Measurements from ENCODE around the gene IFI16. TPM values are rescaled to one million over a fixed set of nuclear protein-coding genes. Genes with fewer than 3 reads are reported as not detected.
"Not testable (repeated sequence)": the region's sequence is repeated elsewhere in the genome, so short reads cannot be mapped to it uniquely, and the experiment has no call there.

IFI16 gene
- total RNA-seq, 1 donor = 37.3 TPM

- Histone ChIP-seq H3K9me3 (ENCODE audit: low read depth, low read length) (no peaks in the 10 kb centered on the region), H3K4me1 (ENCODE audit: insufficient read depth, low read length) (peaks cover 16% of the 10 kb centered on the region), H3K27me3 (ENCODE audit: insufficient read depth, low read length) (no peaks in the 10 kb centered on the region), H3K4me3 (ENCODE audit: low read length) (no peak overlapping the region)
These were observed 10.9 kb upstream of the IFI16 start for GRCh38 chr1:158998781-158999161.

GRCh38 chr1:158999316-159000069, 10.2 kb upstream of the IFI16 start:
- no peak overlapping the region for H3K4me3 ChIP-seq (ENCODE audit: low read length)
- no peaks in the 10 kb centered on the region for H3K27me3 ChIP-seq (ENCODE audit: insufficient read depth, low read length)
- no peaks in the 10 kb centered on the region for H3K9me3 ChIP-seq (ENCODE audit: low read depth, low read length)
- H3K4me1 ChIP-seq (ENCODE audit: insufficient read depth, low read length) = peaks cover 16% of the 10 kb centered on the region

- peaks cover 16% of the 10 kb centered on the region for H3K4me1 ChIP-seq (ENCODE audit: insufficient read depth, low read length)
- H3K9me3 ChIP-seq (ENCODE audit: low read depth, low read length) = no peaks in the 10 kb centered on the region
- no peak overlapping the region for H3K4me3 ChIP-seq (ENCODE audit: low read length)
- no peaks in the 10 kb centered on the region for H3K27me3 ChIP-seq (ENCODE audit: insufficient read depth, low read length)
These were observed 9.7 kb upstream of the IFI16 start for GRCh38 chr1:159000070-159000409.

GRCh38 chr1:159000625-159001024, 9.1 kb upstream of the IFI16 start:
- H3K27me3 ChIP-seq (ENCODE audit: insufficient read depth, low read length) = no peaks in the 10 kb centered on the region
- H3K4me3 ChIP-seq (ENCODE audit: low read length) = no peak overlapping the region
- H3K4me1 ChIP-seq (ENCODE audit: insufficient read depth, low read length) = peaks cover 19% of the 10 kb centered on the region
- no peaks in the 10 kb centered on the region for H3K9me3 ChIP-seq (ENCODE audit: low read depth, low read length)

- Histone ChIP-seq H3K4me1 (ENCODE audit: insufficient read depth, low read length) (peaks cover 36% of the 10 kb centered on the region), H3K9me3 (ENCODE audit: low read depth, low read length) (no peaks in the 10 kb centered on the region)
These were observed 4.5 kb upstream of the IFI16 start for GRCh38 chr1:159005161-159005560.

GRCh38 chr1:159005676-159006075, 4.0 kb upstream of the IFI16 start:
- no peak overlapping the region for H3K4me3 ChIP-seq (ENCODE audit: low read length)
- peaks cover 36% of the 10 kb centered on the region for H3K4me1 ChIP-seq (ENCODE audit: insufficient read depth, low read length)
- H3K9me3 ChIP-seq (ENCODE audit: low read depth, low read length) = no peaks in the 10 kb centered on the region
- no peaks in the 10 kb centered on the region for H3K27me3 ChIP-seq (ENCODE audit: insufficient read depth, low read length)

More at GRCh38 chr1:159005161-159005560, 4.5 kb upstream of the IFI16 start:
- Histone ChIP-seq H3K4me3 (ENCODE audit: low read length) (no peak overlapping the region), H3K27me3 (ENCODE audit: insufficient read depth, low read length) (no peaks in the 10 kb centered on the region)

GRCh38 chr1:159006210-159006807, 3.4 kb upstream of the IFI16 start:
- H3K4me3 ChIP-seq (ENCODE audit: low read length); H3K27me3 ChIP-seq (ENCODE audit: insufficient read depth, low read length); H3K9me3 ChIP-seq (ENCODE audit: low read depth, low read length): not testable (repeated sequence)
- H3K4me1 ChIP-seq (ENCODE audit: insufficient read depth, low read length) = peaks cover 36% of the 10 kb centered on the region

- no peak overlapping the region for H3K4me3 ChIP-seq (ENCODE audit: low read length)
- H3K27me3 ChIP-seq (ENCODE audit: insufficient read depth, low read length) = no peaks in the 10 kb centered on the region
- no peaks in the 10 kb centered on the region for H3K9me3 ChIP-seq (ENCODE audit: low read depth, low read length)
- peaks cover 40% of the 10 kb centered on the region for H3K4me1 ChIP-seq (ENCODE audit: insufficient read depth, low read length)
These were observed 2.0 kb upstream of the IFI16 start for GRCh38 chr1:159007726-159008125.

- no peaks in the 10 kb centered on the region for H3K9me3 ChIP-seq (ENCODE audit: low read depth, low read length)
- no peaks in the 10 kb centered on the region for H3K27me3 ChIP-seq (ENCODE audit: insufficient read depth, low read length)
- H3K4me3 ChIP-seq (ENCODE audit: low read length) = no peak overlapping the region
- peaks cover 48% of the 10 kb centered on the region for H3K4me1 ChIP-seq (ENCODE audit: insufficient read depth, low read length)
These were observed 941 bp upstream of the IFI16 start for GRCh38 chr1:159008744-159009188.

- peaks cover 54% of the 10 kb centered on the region for H3K4me1 ChIP-seq (ENCODE audit: insufficient read depth, low read length)
These were observed 420 bp upstream of the IFI16 start for GRCh38 chr1:159009287-159009686.

GRCh38 chr1:159010391-159010790, 684 bp downstream of the IFI16 start:
- peak overlapping the region; percentile 85 for H3K4me3 ChIP-seq (ENCODE audit: low read length)
- peaks cover 64% of the 10 kb centered on the region for H3K4me1 ChIP-seq (ENCODE audit: insufficient read depth, low read length)
- H3K27me3 ChIP-seq (ENCODE audit: insufficient read depth, low read length) = no peaks in the 10 kb centered on the region
- no peaks in the 10 kb centered on the region for H3K9me3 ChIP-seq (ENCODE audit: low read depth, low read length)

More at GRCh38 chr1:159009287-159009686, 420 bp upstream of the IFI16 start:
- H3K4me3 ChIP-seq (ENCODE audit: low read length) = peak overlapping the region; percentile 85
- H3K27me3 ChIP-seq (ENCODE audit: insufficient read depth, low read length) = no peaks in the 10 kb centered on the region
- H3K9me3 ChIP-seq (ENCODE audit: low read depth, low read length) = no peaks in the 10 kb centered on the region

GRCh38 chr1:159011001-159011400, 1.3 kb downstream of the IFI16 start:
- not testable (repeated sequence) for H3K27me3 ChIP-seq (ENCODE audit: insufficient read depth, low read length); H3K9me3 ChIP-seq (ENCODE audit: low read depth, low read length)
- Histone ChIP-seq H3K4me1 (ENCODE audit: insufficient read depth, low read length) (peaks cover 64% of the 10 kb centered on the region), H3K4me3 (ENCODE audit: low read length) (peak overlapping the region; percentile 85)

GRCh38 chr1:159011751-159012150, 2.0 kb downstream of the IFI16 start:
- Histone ChIP-seq H3K4me3 (ENCODE audit: low read length) (peak overlapping the region; percentile 85), H3K9me3 (ENCODE audit: low read depth, low read length) (no peaks in the 10 kb centered on the region), H3K4me1 (ENCODE audit: insufficient read depth, low read length) (peaks cover 66% of the 10 kb centered on the region), H3K27me3 (ENCODE audit: insufficient read depth, low read length) (no peaks in the 10 kb centered on the region)

GRCh38 chr1:159012495-159012894, 2.8 kb downstream of the IFI16 start:
- Histone ChIP-seq H3K9me3 (ENCODE audit: low read depth, low read length) (no peaks in the 10 kb centered on the region), H3K27me3 (ENCODE audit: insufficient read depth, low read length) (no peaks in the 10 kb centered on the region), H3K4me3 (ENCODE audit: low read length) (peak overlapping the region; percentile 85), H3K4me1 (ENCODE audit: insufficient read depth, low read length) (peaks cover 65% of the 10 kb centered on the region)

GRCh38 chr1:159014003-159014571, 4.4 kb downstream of the IFI16 start:
- H3K4me3 ChIP-seq (ENCODE audit: low read length) = no peak overlapping the region
- no peaks in the 10 kb centered on the region for H3K27me3 ChIP-seq (ENCODE audit: insufficient read depth, low read length)
- no peaks in the 10 kb centered on the region for H3K9me3 ChIP-seq (ENCODE audit: low read depth, low read length)
- H3K4me1 ChIP-seq (ENCODE audit: insufficient read depth, low read length) = peaks cover 51% of the 10 kb centered on the region

Data from mononuclear cell (primary cell).